GM19463 (cell line): ENCODE data around the gene LATS2.

ENCODE experiments used
- ATAC-seq: cut with Tn5 transposase; IDR thresholded peaks from one replicate; pipeline ENCODE4 v1.9.1; 2021; ENCODE audit warnings: mild to moderate bottlenecking, moderate library complexity; ENCODE audit not compliant: unreplicated experiment

LATS2 gene

DNA sequence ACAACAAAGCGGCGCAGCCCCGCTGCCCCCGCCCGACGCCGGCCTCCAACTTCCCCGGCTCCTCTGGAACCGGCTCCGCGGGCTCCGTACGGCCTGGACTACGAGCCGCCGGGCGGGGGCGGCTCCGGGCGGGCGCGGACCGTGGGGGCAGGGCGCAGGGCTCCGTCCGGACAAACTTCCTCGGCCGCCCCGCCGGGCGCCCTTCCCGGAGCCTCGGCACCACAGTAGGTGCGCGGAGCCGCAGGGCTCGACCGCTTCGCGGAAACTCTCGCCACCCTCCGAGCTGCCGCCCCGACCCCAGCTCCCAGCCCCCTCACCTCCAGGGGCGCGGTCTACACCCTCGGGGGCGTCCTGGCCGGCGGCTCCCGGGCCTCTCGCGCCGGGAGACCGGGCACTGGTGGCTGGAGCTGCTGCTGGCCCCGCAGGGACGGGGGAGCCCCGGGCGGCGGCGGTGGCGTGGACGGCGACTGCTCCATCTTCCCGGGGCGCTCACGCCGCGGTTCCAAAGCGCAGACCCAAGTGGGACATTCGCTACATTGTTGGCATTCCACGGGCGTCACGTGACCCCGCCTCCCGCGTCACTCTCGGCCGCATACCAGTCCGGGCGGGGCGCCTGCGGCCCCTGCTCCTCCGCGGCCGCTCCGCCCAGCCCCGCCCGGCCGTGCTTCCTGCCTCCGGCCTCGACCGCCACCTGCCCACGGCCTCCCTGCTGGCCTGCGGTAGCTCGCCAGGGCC lies at the start of gene LATS2:
Gene LATS2 (minus strand): TSS at position 558 of the 735 bp plus-strand sequence. CDS start 15,560 bp downstream, outside the sequence.
- peak; percentile 89 for ATAC-seq

DNA sequence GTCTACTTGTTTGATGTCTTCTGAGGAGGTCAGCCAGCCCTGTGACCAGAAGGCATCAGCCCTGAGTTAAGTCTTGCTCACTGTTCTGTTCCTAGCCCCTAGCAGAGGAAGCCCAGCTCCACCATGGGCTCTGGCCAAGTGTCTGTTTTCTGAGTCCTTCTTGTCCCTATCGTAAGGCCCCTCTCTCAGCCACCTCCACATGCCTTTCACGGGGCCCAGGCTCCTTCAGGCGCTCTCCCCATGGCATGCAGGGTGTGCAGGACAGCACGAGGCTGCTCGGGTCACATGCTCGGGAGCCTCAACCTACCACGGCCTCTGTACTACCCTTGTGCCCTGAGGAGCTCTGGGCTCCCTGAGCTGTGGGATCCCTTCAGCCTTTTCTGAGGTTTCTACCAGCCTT lies 47.8 kb upstream of the LATS2 start:
- ATAC-seq = no peak

DNA sequence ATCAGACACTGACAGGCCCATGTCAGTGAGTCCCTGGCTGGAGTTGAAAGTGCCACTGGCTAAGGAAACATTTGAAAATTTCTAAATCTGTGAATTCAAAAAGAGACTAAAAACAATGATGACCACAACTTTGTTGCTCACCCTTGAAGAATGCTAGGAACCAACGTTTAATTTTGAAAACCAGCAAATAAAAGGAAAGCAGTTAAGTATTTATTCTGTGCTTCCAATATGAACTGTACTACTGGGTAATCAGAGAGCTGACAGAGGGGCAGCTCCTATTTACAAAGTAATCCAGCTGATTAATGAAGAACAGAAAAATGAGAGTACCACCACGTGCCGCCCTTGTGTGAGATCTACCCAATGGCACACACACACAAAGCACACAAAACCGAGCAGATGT lies 44.7 kb upstream of the LATS2 start:
- ATAC-seq = no peak

DNA sequence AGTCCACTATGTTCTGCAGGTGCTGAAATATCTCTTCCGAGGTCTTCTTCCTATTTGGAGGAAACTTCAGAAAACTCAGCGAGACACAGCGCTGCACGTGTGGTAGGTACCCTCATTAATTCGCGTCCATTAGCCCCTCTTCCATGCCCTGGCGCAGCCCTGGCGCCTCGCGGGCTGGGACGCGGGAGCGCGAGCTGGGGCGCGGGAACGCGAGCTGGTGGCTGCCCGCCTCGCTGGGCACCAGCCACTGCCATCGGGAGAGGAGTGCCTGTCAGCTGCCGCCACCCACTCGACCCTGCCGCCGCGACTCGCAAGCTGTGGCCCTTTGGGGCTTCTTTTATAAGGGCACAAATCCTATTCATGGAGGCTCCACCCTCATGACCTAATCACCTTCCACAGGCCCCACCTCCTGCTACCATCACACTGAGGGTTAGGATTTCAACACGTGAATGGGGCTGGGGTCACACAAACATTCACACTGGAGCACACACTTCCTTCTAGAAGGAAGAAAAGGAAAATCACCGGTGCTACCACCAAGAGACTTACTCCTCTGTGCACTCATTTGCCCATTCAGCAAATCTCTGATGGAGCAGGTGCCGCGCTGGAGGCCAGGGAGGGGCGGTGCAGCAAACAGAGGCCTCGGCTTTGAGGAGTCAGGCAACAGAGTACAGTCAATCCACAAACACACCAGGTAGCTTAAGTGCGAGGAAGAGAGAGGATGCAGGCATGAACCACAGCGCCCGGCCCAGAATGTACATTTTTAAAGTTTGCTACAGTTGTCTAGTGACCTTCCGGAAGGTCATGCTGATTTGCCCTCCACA lies 43.0 kb upstream of the LATS2 start:
- ATAC-seq = no peak

DNA sequence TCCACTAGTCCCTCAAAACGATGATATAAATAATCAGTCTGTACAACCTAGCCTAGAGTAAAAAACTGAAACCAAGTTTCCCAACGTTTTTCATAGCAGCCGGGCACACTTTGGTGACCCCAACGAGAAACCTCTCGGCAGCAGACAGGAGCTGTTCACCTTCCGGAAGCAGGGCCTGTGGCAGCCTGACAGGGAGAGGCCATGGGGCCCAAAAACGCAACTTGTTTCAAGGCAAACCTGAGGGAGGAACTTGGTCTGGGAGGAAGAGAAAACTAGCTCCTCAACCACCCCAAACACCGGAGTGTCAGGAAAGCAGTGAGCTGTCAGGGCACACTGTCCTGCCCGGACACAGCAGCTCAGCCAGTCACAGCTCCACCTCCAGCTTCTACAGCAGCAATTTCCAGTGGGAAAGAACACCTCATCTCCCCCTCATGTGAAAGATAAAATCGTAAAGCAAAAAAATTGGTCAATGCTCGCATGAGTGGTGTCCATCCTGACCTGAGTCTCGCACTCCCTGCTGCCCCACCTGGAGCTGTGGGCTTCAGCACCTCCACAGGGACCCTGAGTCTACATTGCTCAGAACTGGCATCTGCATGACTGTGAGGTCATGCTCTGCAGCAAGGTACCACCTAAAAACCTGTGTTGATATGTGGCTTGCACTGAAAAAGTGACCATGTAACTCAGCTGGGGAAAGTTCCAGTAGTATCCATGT lies 40.6 kb upstream of the LATS2 start:
- ATAC-seq = no peak

DNA sequence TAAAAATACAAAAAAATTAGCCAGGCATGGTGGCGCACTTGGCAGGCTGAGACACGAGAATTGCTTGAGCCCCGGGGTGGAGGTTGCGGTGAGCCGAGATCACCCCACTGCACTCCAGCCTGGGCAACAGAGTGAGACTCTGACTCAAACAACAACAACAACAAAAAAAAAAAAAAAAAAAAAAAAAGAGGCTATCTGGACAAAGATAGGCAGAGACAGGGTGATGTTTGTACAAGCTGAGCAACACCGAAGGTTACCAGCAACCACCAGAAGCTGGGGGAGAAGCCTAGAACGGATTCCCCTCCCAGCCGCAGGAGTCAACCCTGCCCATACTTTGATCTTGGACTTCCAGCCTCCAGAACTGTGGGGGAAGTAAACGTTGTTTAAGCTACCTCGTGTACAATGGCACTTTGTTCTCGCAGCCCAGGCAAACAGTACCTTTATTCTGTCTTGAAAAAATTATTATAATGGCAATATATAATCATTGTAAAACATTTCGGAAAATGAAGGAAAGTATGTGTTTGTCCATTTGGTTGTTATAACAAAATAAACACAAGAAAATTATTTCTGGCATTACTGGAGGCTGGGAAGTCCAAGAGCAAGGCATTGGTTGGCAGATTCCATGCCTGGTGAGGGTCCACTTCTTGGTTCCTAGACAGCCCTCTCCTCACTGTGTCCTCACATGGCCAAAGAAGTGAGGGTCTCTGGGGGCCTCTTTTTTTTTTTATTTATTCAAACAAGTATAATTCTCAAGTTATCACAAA lies 39.8 kb upstream of the LATS2 start:
- ATAC-seq = no peak

DNA sequence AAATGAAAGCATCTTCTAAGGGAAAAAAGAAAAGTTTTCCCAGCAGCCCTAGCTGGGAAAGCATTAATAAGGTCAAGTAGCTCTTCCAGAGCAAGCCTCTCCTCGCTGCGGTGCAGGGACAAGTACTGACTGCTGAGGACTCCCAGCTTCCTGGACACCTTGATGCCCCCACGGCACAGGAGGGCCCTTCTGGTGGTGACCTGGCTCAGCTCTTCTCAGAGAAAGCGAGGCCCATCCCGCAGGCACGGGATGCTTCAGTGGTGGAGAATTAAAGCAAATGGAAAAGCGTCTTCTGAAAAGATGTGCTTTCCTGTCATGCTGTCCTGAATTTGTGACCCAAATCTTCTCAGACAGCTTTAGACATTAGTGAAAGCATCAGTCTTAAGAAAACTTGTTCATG lies 38.8 kb upstream of the LATS2 start:
- ATAC-seq = no peak

DNA sequence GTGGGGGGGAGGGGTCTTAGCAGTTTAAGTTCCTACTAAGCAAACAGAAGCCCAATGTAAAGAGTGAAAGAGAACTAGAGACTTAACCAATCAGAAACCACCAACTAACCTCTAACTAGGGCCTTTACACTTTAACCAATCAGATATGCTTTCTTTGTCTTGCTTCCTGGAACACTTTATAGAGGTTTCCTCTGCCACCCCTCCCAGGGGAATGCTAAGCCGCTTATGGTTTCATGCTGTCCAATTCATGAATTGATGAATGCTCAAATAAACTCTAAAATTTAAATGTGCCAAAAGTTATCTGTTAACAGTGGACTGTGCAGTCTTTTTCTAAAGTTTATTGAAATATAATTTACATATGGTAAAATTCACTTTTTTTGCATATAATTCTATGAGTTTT lies 33.9 kb upstream of the LATS2 start:
- ATAC-seq = no peak

DNA sequence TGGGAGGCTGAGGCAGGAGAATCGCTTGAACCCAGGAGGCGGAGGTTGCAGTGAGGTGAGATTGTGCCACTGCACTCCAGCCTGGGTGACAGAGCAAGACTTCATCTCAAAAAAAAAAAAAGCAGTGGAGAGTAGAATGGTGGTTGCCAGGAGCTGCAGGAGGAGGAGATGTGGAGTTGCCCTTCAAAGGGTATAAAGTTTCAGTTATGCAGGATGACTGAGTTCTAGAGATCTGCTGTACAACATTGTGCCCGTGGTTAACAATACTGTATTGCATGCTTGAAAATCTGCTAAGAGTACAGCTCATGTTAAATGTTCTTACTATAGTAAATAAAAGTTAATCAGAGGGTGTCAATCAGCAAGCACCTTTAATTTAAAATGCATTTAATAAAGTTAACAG lies 28.4 kb upstream of the LATS2 start:
- no peak for ATAC-seq

DNA sequence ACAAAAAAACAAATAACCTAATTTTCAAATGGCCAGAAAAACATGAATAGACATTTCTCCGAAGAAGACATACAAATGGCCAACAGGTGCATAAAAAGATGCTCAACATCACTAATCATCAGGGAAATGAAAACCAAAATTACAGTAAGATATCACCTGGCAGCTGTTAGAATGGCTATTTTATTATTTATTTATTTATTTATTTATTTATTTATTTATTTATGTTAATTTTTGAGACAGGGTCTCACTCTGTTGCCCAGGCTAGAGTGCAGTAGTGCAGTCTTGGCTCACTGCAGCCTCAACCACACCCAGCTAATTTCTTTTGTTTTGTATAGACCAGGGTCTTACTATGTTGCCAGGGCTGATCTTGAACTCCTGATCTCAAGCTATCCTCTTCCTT lies 27.1 kb upstream of the LATS2 start:
- ATAC-seq = no peak

DNA sequence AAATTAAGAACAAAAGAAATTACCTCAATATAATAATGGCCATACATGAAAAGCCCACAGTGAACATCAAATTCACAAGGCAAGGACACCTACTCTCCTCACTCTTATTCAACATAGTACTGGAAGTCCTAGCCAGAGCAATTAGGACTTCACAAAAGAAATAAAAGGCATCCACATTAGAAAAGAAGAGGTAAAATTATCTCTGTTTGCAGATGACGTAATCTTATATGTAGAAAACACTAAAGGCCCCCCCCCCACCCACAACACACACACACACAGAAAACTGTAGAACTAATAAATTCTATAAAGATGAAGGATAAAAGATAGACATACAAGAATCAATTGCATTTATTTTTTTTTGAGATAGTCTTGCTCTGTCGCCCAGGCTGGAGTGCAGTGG lies 25.5 kb upstream of the LATS2 start:
- ATAC-seq = no peak

DNA sequence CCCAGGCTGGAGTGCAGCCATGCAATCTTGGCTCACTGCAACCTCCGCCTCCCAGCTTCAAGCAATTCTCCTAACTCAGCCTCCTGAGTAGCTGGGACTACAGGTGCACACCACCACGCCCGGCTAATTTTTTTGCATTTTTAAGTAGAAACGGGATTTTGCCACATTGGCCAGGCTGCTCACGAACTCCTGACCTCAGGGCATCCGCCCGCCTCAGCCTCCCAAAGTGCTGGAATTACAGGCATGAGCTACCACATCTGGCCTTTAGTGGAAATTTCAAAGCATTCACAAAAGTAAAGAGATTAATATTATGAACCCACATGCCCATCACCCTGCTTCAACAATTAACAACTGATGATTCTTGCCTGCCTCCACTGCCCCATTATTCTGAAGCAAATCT lies 20.5 kb upstream of the LATS2 start:
- no peak for ATAC-seq

DNA sequence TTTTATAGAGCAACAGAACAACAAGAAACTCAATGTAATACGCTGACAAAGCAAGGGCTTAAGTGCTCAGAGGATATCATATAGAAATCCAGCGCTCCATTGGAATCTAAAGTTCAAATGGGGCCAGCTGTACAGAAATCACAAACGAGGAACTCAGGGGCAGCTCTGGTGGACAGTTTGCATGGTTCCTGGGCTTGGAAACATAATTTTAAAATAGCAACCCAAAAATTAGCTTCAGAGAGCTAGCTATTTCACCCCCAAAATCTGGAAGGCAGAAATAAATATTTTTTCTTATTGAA lies 19.2 kb upstream of the LATS2 start:
- ATAC-seq = no peak

DNA sequence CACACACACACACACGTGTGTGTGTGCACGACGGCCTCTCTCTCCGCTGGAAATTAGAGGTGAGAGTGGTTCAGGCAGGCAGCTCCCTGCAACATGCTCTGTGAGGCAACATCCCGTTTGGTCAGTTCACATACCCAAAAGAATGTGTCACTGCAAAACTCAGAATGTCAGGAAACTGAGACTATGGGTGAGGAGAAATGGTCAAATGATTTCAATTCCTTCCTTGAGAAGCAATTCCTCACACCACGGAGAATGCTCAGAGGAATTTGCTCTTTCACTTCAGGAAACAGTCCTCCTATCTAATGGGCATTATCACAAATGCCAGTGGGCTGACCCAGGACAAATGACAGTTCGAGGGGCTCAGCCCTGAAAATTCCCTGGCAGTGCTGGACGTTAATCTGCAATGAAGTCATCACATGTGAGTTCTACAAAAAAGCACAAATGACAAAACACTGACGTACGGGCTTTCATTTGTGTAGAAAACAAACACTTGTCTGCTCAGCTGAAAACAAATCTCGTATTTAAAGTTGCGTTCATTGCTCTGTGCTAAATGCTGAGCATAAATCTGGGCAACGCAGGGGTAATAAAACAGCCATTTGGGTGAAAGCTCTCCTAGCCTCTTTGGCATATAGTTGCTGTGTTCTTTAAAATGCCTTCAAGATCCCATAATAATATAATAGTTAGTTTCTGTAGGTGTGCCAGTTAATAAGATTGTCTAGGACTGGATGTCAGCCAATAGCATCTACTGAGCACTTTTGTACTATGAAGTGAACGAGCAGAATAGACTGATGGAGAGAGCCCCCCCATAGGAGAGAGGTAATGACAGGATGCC lies 18.6 kb upstream of the LATS2 start:
- ATAC-seq = no peak

DNA sequence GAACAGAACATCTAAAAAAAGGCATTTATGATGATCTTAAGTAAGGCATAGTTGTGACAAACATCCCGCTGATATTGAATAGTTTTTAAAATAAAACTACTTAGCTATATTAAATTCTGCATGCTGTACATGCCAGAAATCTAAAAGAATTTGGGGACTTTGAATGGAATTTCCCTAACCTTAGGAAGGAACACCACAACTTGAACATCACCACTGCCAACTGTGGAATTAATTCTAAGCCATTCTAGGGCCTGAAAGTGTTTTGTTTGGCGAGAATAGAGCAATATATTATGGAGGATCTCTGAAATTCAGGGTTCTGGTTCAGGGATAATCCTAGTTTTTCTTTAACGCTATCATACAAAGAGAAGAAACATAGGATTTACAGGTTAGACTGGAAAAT lies 17.8 kb upstream of the LATS2 start:
- ATAC-seq = no peak

DNA sequence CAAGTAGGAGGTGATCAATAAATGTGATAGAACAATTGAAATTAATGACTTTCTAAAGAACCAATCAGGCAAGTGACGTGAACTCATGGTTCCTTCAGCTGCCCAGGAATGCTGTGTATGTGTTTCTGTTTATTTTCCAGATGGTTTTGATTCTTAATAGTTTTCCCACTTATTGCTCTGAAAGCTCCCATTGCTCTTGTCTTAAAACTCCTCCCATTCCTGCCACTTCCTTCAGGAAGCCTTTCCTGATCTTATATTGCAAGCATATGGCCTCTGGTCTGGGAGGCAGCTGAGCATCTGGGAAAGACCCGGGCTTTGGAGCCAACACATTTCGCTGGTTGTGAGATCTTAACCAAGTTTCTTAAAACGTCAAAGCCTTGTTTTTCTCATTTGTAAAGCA lies 17.1 kb upstream of the LATS2 start:
- ATAC-seq = no peak

DNA sequence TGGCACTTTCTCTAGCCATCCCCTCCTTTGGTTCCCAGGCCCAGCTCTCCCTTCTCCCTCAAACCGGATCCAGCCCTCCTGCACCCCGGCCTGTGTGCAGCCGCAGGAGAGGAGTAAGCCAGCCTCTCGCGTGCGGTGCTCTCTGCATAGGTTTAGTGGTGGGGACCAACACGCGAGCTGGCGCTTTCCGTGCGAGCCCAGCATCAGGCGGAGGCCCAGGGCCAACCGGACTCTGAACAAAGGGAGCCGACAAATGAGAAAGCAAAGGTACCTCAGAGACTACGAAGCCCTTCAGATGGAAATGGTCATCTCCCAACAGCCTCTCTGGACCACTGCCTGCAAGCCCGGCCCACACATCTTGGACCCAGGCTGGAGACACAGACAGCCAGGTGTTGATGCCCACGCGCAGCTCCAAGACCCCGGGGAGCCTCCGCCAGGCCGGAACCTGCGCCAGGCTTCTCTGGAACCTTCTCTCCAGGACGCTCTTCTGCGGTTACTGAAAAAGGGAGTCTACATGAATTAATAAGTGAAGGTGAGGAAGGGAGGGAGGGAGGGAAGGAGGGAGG lies 16.5 kb upstream of the LATS2 start:
- no peak for ATAC-seq

DNA sequence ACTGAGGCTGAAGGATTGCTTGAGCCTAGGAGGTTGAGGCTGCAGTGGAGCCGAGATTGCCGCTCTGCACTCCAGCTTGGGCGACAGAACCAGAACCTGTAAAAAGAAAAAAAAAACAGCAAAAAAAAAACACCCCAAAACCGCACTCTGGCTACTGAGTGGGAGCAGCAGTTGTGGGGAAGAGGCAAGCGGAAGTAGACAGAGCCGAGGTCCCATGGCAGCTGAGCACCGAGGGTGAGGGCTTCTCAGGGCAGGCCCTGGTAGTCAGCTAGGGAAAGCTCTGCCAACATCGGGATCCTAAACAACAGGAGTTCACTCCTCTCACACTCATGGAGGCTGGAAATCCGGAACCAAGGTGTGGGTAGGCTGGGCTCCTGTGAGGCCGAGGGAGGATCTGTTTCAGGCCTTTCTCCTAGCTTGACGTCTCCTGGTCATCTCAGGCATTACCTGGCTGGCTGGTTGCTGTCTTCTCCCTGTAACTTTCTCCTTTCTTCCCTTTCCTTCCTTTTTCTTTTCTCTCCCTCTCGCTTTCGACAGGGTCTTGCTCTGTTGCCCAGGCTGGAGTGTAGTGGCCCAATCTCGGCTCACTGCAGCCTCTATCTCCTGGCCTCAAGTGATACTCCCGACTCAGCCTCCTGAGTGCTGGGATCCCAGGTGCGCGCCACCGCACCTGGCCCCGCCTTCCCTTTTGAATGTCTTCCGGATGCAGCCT lies 15.8 kb upstream of the LATS2 start:
- no peak for ATAC-seq

DNA sequence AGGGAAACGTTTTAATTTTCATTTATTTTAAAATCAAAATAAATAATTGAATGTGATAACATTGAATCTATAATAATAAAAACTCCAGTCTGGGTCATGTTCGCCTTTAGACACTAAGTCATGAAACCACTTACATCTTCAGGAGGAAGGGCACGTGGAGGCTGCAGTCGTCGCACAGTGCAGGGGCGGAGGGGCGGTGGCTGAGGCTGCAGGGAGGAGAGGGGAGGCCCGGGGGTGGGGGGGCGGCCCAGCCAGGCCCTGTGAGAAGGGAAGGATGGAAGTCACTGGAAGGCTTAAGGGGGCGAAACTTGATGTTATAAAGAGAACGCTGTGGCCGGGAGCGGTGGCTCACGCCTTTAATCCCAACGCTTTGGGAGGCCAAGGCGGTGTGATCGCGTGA lies 14.9 kb upstream of the LATS2 start:
- ATAC-seq = no peak
